NCI-H2081 treated with DMSO at 0.1 percent for 48 hours (cell line): Measurements from ENCODE around the gene ALDH8A1.

Experiments
- DNase-seq: peaks from one replicate; lab custom pipeline; 2025; lab: John Stamatoyannopoulos, UW

Gene ALDH8A1

GRCh38 chr6:134950482-134950881 lies 581 bp upstream of the ALDH8A1 start:
- no peak for DNase-seq

- no peak for DNase-seq
Observed at GRCh38 chr6:134948691-134949090, 1.2 kb downstream of the ALDH8A1 start.

DNA sequence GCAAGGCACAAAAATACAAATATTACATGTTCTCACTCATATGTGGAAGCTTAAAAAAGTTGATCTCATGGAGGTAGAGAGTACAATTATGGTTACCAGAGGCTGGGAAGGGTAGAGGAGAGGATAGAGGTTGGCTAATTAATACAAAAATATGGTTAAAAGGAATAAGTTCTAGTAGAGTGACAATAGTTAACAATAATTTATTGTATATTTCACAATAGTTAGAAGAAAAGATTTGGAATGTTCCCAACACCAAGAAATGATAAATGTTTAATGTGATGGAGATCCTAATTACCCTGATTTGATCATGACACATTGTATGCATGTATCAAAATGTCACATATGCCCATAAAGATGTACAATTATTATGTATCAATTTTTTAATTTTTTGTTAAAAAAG lies 1.8 kb downstream of the ALDH8A1 start:
- DNase-seq, result no peak

- DNase-seq, result no peak
Observed at GRCh38 chr6:134945045-134945444, 4.9 kb downstream of the ALDH8A1 start.

DNA sequence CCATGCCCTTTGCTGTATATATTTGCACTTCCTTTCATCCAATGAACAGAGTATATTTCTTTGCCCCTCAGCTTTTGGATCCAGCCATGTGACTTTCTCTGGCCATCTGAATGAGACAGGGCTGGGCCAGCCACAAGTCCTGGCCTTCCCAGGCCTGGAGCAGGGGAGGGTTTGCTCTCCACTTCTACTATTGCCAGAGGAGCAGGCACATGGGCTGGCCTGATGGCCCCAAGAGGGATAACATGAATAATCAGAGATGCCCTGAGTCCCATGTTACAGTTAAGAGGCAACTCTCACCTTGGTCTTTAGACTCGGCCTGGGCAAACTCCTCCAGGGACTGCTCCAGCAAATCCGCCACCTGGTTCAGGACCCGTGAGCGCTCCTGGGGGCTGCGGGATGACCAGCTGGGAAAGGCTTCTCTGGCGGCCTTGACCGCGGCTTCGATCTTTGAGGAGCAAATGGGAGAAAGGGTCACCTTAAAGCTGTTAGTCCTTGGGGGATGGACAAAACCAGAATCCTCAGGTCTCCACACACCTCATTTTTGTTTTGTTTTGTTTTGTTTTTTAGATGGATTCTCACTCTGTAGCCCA lies 6.3 kb downstream of the ALDH8A1 start:
- DNase-seq, result no peak

DNA sequence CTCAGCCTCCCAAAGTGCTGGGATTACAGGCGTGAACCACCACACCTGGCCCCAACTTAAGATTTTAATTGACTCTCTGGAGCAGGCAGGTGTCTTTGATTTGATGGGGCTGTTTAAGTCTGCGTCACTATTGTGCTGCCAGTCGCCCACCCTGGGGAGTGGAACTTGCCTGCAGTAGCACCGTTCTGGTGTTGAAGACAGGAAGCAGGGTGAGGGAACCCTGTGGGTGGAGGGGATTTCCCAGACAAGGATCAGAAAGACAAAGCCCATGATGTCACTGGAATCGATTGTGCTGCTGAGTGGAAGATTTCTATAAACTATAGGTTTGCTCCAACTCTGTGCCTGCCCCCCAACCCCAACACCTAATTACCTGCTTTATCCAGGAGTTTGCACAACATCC lies 11.0 kb downstream of the ALDH8A1 start:
- no peak for DNase-seq

GRCh38 chr6:134937426-134937825 lies 12.5 kb downstream of the ALDH8A1 start:
- no peak for DNase-seq

DNA sequence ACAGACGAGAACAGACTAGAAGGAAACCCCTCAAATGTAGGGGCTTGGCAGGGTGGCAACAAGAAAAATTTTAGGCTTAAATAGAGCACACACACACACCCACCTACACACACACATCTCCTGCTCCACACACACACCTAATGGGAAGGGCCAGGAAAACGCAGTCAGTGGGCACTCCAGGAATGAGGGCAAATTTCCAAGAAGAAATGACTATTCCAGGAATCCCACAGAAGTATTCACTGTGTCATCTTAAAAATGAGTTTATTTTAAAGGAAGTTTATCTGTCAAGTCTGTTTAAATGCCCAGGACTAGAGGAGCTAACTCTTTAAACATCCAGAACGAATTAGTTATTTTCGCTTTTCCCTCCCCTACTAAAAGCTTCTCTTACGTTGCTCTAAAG lies 13.0 kb downstream of the ALDH8A1 start:
- DNase-seq, result no peak

- DNase-seq, result no peak
Observed at GRCh38 chr6:134936476-134936875, 13.4 kb downstream of the ALDH8A1 start.

- DNase-seq, result no peak
Observed at GRCh38 chr6:134934793-134935485, 15.0 kb downstream of the ALDH8A1 start.

- no peak for DNase-seq
Observed at GRCh38 chr6:134932535-134933470, 17.1 kb downstream of the ALDH8A1 start.

GRCh38 chr6:134932098-134932497 lies 17.8 kb downstream of the ALDH8A1 start:
- DNase-seq, result no peak

DNA sequence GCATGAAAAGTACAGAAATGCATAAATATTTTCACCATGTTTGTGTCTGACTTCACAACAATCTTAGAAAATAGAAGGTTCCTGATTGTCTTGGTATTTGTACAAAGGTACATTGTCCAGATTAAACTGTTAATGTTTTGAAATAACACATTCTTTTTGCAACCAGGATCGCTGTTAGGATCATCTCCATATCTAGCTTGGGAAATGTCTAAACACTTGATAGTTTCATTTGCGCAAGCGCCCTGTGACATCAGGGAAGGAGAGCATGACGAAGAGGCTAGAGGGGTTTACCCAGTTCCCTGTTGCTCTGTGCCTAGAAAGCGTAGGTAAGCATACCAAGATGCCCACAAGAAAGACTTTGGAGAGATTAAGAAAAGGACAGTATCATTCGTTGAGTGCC lies 19.4 kb downstream of the ALDH8A1 start:
- no peak for DNase-seq

DNA sequence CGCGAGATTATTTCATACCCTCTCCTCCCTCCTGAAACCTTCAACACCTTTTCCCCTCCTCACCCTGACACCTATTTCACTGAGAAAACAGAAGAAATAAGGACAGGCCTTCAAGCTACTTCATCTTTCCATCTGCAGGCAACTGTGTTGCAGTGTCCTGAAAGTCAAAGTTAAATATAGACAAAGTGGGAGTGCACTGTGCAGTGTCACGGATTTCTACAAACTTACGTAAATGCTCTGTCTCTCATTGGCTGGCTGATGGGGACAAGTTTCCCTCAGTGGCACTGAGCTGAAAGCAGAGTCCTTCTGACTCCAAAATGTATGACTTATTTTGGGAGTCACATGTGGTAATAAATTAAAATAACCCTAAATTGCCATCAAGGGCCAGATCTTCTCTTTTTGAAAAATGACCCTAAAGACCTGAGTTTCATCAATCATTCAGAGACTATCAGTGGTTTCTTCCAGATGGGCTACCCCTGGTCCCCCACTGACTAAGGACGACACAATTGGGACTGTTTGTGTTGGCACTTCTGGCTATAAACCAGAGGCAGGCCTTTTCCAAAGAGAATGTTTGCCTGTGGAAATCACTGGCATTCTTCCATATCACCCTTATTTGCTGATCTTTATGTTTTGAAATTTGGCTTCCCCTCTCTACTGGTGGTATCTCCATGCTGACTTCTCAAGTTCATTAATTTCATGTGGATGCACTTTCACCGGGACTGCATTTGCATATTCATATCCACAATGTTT lies 21.6 kb downstream of the ALDH8A1 start:
- DNase-seq, result no peak

DNA sequence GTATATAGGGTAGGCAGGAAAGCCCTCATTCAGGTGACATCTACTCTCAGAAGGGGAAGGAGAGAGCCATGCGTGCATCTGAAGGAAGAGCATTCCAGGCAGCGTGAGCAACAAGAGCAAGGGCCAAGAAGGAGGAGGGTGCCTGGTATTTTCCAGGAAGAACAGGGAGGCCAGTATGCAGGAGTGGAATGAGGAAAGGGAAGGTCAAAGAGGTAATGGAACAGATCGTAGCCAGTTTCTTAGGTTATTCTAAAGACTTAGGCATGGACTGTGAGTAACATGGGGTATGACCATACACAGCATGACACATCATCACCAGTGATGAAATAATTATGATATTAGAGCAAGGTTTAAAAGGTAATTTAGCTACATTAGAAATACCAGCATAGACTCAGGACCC lies 24.1 kb downstream of the ALDH8A1 start:
- DNase-seq, result no peak

DNA sequence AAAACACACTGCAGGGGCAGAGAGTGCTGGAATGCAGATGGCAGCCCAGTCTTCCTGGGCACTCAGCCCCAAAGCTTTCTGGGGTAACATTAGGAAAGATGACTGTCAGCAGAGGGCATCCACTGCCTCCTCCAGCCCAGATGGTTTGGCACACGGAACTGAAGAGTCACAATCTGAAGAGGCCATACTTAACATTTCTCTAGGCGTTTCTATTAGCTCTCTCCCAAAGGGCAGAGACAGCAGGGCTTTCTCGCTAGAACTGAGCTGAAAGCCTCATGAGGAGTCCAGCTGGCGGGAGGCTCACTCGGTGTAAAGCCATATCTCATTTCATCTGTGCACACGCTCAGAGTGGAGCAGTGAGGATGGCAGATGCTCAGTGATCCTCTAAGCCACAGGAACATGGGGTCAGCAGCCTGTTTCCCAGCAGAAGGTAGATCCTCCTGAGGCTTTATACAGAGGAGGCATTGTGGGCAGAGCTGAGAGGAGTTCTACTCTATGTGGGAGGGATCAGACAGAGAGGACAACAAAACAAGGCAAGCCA lies 28.1 kb downstream of the ALDH8A1 start:
- DNase-seq, result no peak

DNA sequence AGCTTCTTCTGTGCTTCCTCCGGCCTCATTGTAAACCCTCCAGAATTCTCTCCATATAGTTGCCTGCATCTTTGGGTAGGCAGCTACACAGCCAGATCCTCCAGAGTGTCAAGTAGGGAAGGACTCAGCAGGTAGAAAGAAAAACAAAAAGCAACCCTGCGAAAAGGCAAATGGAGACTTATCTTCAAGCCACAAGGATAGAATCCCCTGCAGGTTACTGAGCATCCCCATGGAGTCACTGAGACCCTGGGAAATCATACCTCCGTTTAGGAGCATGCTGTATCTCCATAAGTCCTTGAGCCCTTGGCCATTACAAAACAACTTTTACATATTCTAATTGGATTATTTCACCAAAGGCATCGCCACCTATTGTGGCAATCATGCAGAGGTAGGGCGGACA lies 28.6 kb downstream of the ALDH8A1 start:
- no peak for DNase-seq

- no peak for DNase-seq
Observed at GRCh38 chr6:134920422-134920821, 29.5 kb downstream of the ALDH8A1 start.

DNA sequence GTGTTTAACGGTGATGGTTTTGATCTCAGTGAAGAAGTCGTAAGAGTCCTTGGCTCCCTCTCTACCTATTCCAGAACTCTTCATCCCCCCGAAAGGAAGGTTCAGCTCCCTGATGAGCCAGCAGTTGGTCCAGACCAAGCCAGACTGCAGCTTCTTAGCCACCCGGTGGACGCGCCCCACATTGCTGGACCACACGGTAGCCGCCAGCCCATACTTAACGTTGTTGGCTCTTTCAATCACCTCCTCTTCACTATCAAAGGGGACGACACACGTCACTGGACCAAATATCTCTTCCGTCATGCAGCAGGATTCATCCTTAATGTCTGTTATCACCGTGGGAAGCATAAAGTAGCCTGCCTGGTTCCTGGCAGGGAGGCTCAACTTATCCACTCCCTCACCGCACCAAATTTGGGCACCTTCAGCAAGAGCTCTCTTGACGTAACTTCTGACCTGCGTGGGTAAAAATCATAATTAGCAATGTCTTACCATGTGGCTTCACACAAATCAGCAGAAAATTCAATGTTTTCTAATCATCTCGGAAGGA lies 31.4 kb downstream of the ALDH8A1 start:
- no peak for DNase-seq

DNA sequence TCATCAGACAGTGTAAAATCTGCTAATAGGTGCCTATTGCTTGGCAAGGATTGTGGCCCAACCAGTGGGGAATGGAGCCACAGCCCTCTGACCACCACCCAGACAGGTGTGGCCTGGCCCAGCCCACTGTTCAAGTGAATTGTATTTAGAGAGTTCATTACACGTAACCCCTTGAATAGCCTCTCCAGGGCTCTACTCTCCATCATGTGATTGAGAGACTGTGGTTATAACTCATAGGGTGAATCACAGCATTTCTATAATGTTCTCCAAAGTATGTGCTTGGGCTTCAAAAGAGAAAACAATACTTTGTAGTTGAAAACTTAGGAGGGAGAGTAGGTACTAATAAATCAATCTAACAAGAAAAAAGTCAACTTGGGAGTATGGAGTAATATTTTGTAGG lies 38.4 kb downstream of the ALDH8A1 start:
- DNase-seq, result no peak

- no peak for DNase-seq
Observed at GRCh38 chr6:134910593-134910935, 39.3 kb downstream of the ALDH8A1 start.
